Endodermal cell (in vitro differentiated cells): ENCODE data around the gene OR5A2. TPM values are rescaled to one million over a fixed set of nuclear protein-coding genes. Genes with fewer than 3 reads are reported as not detected.
"Not testable (repeated sequence)": the region's sequence is repeated elsewhere in the genome, so short reads cannot be mapped to it uniquely, and the experiment has no call there.

Experiments used
- DNase-seq: peaks from one replicate; pipeline ENCODE4 v3.0.0-alpha.2; 2017
- H3K27ac ChIP-seq: 2 replicates; pipeline ENCODE4 v1.5.1; 2013; ENCODE audit warnings: mild to moderate bottlenecking, low read depth, low read length, moderate library complexity
- H3K27me3 ChIP-seq: 2 replicates; pipeline ENCODE4 v1.6.1; 2013; ENCODE audit warnings: mild to moderate bottlenecking, low read length, moderate library complexity; ENCODE audit not compliant: insufficient read depth, control insufficient read depth, poor library complexity, severe bottlenecking
- H3K36me3 ChIP-seq: 2 replicates; pipeline ENCODE4 v1.7.0; 2013; ENCODE audit warnings: mild to moderate bottlenecking, low read length, moderate library complexity; ENCODE audit not compliant: control insufficient read depth, insufficient read depth
- H3K4me1 ChIP-seq: one replicate; pipeline ENCODE4 v1.7.0; 2013; ENCODE audit warnings: low read length; ENCODE audit not compliant: control insufficient read depth, insufficient read depth
- H3K4me3 ChIP-seq: 2 replicates; pipeline ENCODE4 v1.5.1; 2013; ENCODE audit warnings: mild to moderate bottlenecking, low read length, moderate library complexity
- H3K9ac ChIP-seq: 2 replicates; pipeline ENCODE4 v1.6.1; 2013; ENCODE audit warnings: mild to moderate bottlenecking, low read length, moderate library complexity; ENCODE audit not compliant: poor library complexity, severe bottlenecking; ENCODE audit errors: extremely low read depth
- H3K9me3 ChIP-seq: 2 replicates; pipeline ENCODE4 v1.6.1; 2013; ENCODE audit warnings: mild to moderate bottlenecking, low read length, moderate library complexity; ENCODE audit not compliant: control insufficient read depth
- H3K27ac Mint-ChIP-seq: 2 replicates; pipeline ENCODE4 v1.8.0; 2020; ENCODE audit warnings: mixed read lengths
- H3K27me3 Mint-ChIP-seq: 2 replicates; pipeline ENCODE4 v1.8.0; 2021; ENCODE audit warnings: mild to moderate bottlenecking, mixed read lengths; ENCODE audit not compliant: insufficient read depth
- H3K36me3 Mint-ChIP-seq: 2 replicates; pipeline ENCODE4 v1.8.0; 2020; ENCODE audit warnings: low read depth, mixed read lengths
- H3K4me1 Mint-ChIP-seq: 2 replicates; pipeline ENCODE4 v1.8.0; 2020; ENCODE audit warnings: mixed read lengths
- H3K4me3 Mint-ChIP-seq: 2 replicates; pipeline ENCODE4 v1.8.0; 2020; ENCODE audit warnings: mild to moderate bottlenecking, moderate library complexity, mixed read lengths
- H3K9me3 Mint-ChIP-seq: 2 replicates; pipeline ENCODE4 v1.8.0; 2020; ENCODE audit warnings: mild to moderate bottlenecking, mixed read lengths
- WGBS, 2 experiments: methylation state at CpG; one replicate each; pipeline versions ENCODE4 v1.1.5 to v1.1.7; 2013; ENCODE audit warnings: missing lambda C conversion rate in 2 of 2, mixed read lengths in 1 of 2; ENCODE audit not compliant: insufficient coverage in 1 of 2, insufficient read length in 1 of 2; 5-methylcytosine and 5-hydroxymethylcytosine counted together
- total RNA-seq, 2 donors: library from RNA; stranded (reverse); fragmentation: NEBNext Ultra II Directional in 1 of 2; extraction: Animal tissue kit (Norgen Biotek cat#: 25700) in 1 of 2; gene quantifications; 2 replicates in 1 of 2; 3 replicates in 1 of 2; pipeline ENCODE4 v1.2.1, GENCODE V29; 2021
- TF ChIP-seq, protein P1 (sequence below): fragments of 200-600 bp; sonication (generic); conservative IDR thresholded peaks from 2 replicates; pipeline ENCODE4 v1.5.0; 2021; ENCODE audit warnings: antibody characterized with exemption, mild to moderate bottlenecking

OR5A2 gene
- total RNA-seq, 2 donors from 2014 or later = not detected

DNA sequence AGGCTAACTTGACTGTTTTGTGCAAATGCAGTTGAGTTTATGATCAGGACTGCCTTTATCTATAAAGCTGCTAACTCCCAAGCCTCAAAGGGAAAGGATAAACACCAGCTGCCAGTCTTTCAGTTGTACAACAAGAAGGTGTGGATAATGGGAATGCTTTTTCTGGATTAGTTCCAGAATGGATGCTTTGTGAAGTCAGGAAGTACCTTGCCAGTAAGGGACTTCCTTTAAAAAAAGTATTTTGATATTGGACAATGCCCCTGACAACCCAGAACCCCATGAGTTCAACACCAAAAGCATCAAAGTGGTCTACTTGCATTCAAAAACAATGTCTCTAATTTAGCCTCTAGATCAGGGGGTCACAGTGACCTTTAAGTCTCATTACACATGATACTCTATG is 32.0 kb downstream of the OR5A2 start:
- no peaks in the 10 kb centered on the region for H3K4me1 ChIP-seq
- Mint-ChIP-seq H3K9me3 (peaks cover 58% of the 10 kb centered on the region), H3K27ac (no peak overlapping the region), H3K4me1 (no peaks in the 10 kb centered on the region), H3K4me3 (no peak overlapping the region), H3K36me3 (no peaks in the 10 kb centered on the region), H3K27me3 (no peaks in the 10 kb centered on the region)
- H3K9me3 ChIP-seq = peaks cover 5% of the 10 kb centered on the region
- no peaks in the 10 kb centered on the region for H3K36me3 ChIP-seq
- no peaks in the 10 kb centered on the region for H3K27me3 ChIP-seq
- H3K27ac ChIP-seq = no peak overlapping the region
- no peak overlapping the region for H3K9ac ChIP-seq
- no peak for DNase-seq
- TF ChIP-seq, protein P1, sequence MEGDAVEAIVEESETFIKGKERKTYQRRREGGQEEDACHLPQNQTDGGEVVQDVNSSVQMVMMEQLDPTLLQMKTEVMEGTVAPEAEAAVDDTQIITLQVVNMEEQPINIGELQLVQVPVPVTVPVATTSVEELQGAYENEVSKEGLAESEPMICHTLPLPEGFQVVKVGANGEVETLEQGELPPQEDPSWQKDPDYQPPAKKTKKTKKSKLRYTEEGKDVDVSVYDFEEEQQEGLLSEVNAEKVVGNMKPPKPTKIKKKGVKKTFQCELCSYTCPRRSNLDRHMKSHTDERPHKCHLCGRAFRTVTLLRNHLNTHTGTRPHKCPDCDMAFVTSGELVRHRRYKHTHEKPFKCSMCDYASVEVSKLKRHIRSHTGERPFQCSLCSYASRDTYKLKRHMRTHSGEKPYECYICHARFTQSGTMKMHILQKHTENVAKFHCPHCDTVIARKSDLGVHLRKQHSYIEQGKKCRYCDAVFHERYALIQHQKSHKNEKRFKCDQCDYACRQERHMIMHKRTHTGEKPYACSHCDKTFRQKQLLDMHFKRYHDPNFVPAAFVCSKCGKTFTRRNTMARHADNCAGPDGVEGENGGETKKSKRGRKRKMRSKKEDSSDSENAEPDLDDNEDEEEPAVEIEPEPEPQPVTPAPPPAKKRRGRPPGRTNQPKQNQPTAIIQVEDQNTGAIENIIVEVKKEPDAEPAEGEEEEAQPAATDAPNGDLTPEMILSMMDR = no peak
- no peak overlapping the region for H3K4me3 ChIP-seq

DNA sequence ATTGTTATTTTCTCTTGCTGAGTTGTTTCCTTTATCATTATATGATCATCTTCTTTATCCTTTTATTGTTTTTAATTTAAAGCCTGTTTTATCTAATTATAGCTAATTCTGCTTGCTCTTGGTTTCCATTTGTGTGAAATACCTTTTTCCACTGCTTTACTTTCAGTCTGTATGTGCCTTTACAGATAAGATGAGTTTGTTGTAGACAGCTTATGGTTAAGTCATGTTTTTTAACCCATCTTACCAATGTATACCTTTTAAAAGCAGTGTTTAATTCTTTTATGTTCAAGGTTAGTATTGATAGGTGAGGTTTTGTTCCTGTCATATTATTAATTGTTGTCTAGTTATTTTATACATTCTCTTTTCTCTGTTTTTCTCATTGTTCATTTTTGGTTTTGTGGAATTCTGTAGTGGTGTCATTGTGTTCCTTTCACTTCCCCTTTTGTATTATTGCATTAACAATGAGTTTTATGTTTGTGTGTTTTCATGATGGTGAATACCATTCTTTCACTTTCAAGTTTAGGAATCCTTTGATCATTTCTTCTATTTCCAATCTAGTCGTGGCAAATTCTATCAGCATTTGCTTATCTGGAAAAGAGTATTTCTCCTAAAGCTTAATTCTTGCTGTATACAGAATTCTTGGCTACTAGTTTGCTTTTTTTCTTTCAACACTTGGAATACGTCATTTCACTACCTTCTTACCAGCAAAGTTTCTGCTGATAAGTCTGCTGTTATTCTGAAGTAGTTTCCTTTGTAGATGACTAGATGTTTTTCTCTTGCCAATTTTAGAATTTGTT is 45.8 kb downstream of the OR5A2 start:
- no peaks in the 10 kb centered on the region for H3K27me3 Mint-ChIP-seq
- H3K36me3 Mint-ChIP-seq = no peaks in the 10 kb centered on the region
- no peaks in the 10 kb centered on the region for H3K27me3 ChIP-seq
- H3K4me3 Mint-ChIP-seq = no peak overlapping the region
- no peak overlapping the region for H3K27ac ChIP-seq
- H3K36me3 ChIP-seq = no peaks in the 10 kb centered on the region
- no peaks in the 10 kb centered on the region for H3K4me1 ChIP-seq
- H3K9ac ChIP-seq = no peak overlapping the region
- WGBS, 2 experiments = 48 to 67% methylated on average over 1 to 2 of the region's 2 CpGs
- no peaks in the 10 kb centered on the region for H3K4me1 Mint-ChIP-seq
- peaks cover 28% of the 10 kb centered on the region for H3K9me3 Mint-ChIP-seq
- H3K4me3 ChIP-seq = no peak overlapping the region
- no peak overlapping the region for H3K27ac Mint-ChIP-seq
- TF ChIP-seq, protein P1 = no peak
- no peak for DNase-seq
- no peaks in the 10 kb centered on the region for H3K9me3 ChIP-seq

DNA sequence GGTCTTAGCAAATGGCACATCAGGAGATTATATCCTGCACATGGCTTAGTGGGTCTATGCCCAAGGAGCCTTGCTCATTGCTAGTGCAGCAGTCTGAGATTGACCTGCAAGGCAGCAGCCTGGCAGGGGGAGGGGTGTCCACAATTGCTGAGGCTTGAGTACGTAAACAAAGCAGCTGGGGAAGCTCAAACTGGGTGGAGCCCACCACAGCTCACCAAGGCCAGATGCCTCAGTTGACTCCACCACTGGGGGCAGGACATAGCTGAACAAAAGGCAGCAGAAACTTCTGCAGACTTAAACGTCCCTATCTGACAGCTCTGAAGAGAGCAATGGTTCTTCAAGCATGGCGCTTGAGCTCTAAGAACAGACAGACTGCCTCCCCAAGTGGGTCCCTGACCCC is 53.9 kb downstream of the OR5A2 start:
- not testable (repeated sequence) for DNase-seq, H3K27ac ChIP-seq, H3K27me3 ChIP-seq, H3K4me1 ChIP-seq, H3K27ac Mint-ChIP-seq, H3K36me3 ChIP-seq, H3K9ac ChIP-seq, H3K4me3 Mint-ChIP-seq, H3K4me3 ChIP-seq, H3K36me3 Mint-ChIP-seq, H3K27me3 Mint-ChIP-seq, H3K9me3 ChIP-seq, H3K4me1 Mint-ChIP-seq
- 50 to 75% methylated on average over 3 of the region's 3 CpGs for WGBS, 2 experiments
- peaks cover 73% of the 10 kb centered on the region for H3K9me3 Mint-ChIP-seq
